Muscle of arm (tissue), 12 donors: ENCODE data around the gene REL. TPM values are rescaled to one million over a fixed set of nuclear protein-coding genes. Genes with fewer than 3 reads are reported as not detected.
"Not testable (repeated sequence)": the region's sequence is repeated elsewhere in the genome, so short reads cannot be mapped to it uniquely, and the experiment has no call there.

ENCODE experiments used
- DNase-seq: peaks from one replicate; pipeline ENCODE4 v3.0.0-alpha.2; 2013
- polyA plus RNA-seq, 12 donors: library from polyadenylated mRNA; unstranded; fragments of 120-200 nt; gene quantifications; one replicate each; pipeline ENCODE4 v1.2.1, GENCODE V29; 2013; ENCODE audit not compliant: insufficient read length in 12 of 12

REL gene
- polyA plus RNA-seq, 12 donors, result 4.2 to 9.1 (median 5.8) TPM; not detected in 1

GRCh38 chr2:60867007-60867406, 14.4 kb upstream of the REL start:
- no peak for DNase-seq

GRCh38 chr2:60867848-60868247, 13.5 kb upstream of the REL start:
- DNase-seq, result no peak

DNA sequence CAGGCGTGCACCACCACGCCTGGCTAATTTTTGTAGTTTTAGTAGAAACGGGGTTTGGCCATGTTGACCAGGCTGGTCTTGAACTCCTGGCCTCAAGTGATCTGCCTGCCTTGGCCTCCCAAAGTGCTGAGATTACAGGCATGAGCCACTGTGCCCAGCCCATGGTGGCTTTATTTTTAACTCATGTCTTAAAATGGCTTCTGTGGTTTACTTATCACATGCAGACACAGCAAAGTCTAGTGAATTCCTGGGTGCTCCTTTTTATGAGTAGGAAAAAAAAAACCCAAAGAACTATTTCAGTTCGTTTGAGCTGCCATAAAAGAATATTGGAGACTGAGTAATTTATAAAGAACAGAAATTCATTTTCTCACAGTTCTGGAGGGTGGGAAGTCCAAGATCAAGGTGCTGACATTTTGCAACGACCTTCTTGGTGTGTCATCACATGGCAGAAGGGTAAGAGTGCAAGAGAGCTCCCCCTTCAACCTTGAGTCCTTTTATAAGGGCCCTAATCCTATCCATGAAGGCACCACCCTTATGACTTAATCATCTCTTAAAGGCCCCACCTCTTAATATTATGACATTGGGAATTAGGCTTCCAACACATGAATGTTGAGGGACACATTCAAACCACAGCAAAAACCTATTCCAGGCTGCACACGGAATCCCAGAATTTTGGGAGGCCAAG, 12.6 kb upstream of the REL start:
- DNase-seq, result no peak

- DNase-seq, result no peak
These were observed 8.9 kb upstream of the REL start for GRCh38 chr2:60872510-60872928.

GRCh38 chr2:60873381-60873780, 8.0 kb upstream of the REL start:
- no peak for DNase-seq

DNA sequence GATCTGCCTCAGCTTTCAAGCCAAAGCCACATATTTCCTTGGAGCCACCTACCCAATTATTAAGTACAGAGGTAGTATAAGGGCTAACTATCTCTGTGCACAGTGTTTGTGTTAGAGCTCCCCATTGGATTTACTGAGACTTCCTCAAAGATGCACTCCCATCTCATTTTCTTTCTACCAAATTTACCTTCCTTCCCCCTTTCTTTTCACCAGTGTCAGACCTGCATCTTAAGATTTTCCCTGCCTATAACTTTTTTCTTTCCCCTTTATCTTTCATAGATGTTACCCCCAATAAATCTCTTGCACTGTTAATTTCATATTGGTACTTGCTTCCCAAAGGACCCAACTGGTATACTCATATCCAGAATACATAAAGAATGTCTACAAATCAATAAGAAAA, 5.9 kb upstream of the REL start:
- DNase-seq, result no peak

DNA sequence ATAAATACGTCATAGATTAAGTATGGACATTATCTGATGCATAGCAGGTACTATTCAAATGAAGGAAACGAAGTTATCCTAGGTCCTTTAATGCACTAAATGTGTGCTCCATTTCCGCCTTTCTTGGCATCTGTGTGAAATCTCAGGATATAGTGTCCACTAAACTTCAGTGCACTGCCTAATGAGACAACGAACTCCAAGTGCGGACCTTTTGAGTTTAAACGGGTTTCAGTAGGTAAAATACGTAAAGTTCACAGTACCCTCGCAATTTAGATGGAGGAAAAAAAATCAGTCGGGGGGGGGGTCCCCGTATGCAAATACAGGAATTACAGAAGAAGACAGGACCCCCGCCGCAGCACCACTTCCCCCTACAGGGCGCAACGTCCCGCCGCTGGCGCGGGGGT, 729 bp upstream of the REL start:
- DNase-seq, result no peak

DNA sequence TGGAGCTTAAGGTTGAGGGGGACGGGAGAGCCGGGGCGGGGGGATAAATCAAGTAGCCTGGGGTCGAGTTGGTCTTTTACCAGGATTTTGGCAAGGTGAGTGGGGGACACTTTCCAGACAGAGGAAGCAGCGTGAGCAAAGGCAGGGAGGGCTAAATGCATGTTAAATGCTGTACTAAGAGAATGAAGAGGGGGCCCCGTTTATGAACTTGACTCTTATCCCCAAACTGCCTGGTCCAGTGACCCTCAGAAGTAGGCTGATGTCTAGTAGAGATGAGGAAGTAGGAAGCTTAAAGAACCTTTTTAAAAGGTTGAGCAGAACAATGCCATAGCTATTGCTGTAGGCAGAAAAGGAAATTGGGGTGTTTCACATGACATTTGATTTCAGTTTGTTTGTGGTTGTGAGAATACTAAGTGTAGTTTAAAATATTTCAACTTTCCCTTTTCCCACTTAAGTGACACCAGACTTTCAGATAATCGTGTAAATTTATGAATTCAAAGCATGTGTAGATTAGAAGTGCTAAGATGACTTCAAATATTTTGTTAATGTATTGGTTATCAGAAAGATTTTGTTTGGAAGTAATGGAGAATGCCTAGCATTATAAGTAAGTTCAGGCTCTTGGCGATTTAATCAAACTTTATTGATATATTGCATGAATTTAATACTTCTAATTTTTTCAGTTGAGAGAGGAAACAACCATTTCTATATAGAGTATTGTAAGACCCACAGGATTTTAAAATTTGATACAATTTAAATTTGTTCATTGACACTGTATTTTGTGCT, 1.8 kb downstream of the REL start:
- peak; percentile 24 for DNase-seq

- no peak for DNase-seq
These were observed 2.5 kb downstream of the REL start for GRCh38 chr2:60883896-60884295.

GRCh38 chr2:60884800-60885199, 3.4 kb downstream of the REL start:
- DNase-seq, result no peak

- no peak for DNase-seq
These were observed 4.3 kb downstream of the REL start for GRCh38 chr2:60885683-60886082.

GRCh38 chr2:60886991-60887390, 5.6 kb downstream of the REL start:
- DNase-seq, result no peak

DNA sequence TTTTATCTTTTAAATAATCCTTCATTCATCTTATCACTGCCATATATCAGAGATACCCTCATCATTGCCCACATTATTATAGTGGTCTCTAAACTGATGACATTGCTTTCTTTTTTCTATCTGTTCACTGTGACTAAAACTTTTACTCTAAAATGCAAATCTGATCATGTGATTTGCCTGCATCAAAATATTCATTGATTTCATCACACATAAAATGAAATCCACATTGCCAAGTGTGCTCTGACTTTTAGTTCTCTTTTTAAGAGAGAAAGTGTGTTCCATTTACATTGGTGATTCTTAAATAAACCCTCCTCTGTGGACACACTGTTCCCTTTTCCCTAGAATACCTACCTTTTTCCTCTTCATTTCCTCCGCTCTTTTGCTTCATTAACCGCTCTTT, 7.5 kb downstream of the REL start:
- DNase-seq, result no peak

- not testable (repeated sequence) for DNase-seq
These were observed 8.4 kb downstream of the REL start for GRCh38 chr2:60889581-60890392.

DNA sequence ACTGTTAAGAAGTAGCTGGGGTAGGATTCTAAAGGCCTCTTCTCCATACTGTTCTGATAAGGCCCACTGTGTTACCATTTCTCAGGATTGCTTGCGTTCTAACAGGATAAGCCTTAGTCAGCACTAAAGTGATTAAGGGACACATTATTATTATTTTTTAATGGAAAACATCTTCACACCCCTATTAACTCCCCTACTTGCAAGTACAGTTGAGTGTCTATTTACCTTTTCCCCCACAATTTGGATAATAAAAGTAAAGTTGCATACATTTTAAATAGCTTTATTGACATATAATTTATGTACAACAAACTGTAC, 9.0 kb downstream of the REL start:
- no peak for DNase-seq

- DNase-seq, result no peak
These were observed 9.8 kb downstream of the REL start for GRCh38 chr2:60891180-60891579.

DNA sequence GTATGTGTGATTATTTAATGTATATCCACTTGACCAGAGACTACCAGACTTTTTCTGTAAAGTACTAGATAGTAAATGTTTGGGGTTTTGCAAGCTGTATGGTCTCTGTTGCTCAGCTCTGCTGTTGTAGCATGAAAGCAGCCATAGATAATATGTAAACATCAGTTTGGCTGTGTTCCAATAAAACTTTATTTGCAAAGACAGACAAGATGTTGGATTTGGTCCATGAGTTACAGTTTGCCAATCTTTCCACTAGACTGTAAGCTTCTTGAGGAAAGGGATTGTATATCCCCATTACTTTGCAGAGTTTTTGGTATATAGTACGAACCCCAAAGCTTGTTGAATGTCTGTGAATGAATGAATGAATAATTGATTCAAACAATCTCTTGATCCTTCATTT, 17.2 kb downstream of the REL start:
- no peak for DNase-seq

DNA sequence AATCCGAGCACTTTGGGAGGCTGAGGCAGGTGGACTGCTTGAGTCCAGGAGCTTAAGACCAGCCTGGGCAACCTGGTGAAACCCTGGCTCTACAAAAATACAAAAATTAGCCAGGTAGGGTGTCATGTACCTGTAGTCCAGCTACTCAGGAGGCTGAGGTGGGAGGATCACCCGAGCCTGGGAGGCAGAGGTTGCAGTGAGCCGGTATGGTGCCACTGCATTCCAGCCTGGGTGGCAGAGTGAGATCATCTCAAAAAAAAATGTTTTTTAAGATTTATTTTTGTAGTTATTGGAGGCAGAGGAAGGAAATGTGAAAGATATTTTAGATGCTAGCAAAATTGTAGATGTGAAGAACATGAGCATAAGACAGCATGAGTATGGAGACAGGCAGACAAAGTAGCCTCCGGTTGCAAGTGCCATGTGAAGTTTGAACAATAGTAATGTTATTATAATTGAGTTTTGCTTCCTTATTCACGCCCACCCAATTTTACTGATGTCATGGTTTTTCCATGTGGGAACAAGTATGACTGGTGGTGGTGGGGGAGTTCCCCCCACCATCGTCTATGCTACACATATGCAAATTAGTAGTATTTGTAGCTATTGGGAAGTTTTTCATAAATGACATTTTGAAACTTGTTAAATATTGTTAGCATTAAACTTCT, 18.0 kb downstream of the REL start:
- DNase-seq, result no peak

DNA sequence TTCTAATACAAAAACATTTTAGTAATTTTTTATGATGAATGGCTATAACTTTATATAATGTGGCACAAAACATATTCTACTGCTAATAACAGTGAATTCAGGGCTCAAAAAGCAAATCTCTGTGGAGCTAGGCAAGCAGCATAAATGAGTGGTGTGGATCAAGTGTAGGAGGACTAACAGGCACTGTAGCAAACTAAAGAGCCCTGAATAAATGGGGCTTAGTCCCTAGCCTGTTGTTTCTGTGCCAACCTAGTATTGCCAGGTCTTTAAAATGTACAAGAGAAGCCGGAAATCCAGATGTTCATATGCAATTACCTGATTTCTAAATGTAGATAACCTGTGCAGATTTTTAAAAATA, 18.5 kb downstream of the REL start:
- no peak for DNase-seq

DNA sequence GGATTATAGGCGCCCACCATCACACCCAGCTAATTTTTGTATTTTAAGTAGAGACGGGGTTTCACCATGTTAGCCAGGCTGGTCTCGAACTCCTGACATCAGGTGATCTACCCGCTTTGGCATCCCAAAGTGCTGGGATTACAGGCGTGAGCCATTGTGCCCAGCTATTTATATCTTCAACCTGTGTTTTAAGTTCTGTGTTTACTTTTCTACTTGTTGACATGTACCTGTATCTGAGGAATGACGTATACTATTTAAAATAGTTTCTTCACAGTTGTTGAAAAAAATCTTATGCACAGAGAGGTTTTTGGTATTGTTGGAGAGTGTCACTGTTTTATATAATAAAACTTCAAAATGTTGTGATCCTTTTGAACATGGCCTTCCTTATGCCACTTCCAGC, 19.9 kb downstream of the REL start:
- DNase-seq, result not testable (repeated sequence)

- not testable (repeated sequence) for DNase-seq
These were observed 24.5 kb downstream of the REL start for GRCh38 chr2:60905867-60906266.

DNA sequence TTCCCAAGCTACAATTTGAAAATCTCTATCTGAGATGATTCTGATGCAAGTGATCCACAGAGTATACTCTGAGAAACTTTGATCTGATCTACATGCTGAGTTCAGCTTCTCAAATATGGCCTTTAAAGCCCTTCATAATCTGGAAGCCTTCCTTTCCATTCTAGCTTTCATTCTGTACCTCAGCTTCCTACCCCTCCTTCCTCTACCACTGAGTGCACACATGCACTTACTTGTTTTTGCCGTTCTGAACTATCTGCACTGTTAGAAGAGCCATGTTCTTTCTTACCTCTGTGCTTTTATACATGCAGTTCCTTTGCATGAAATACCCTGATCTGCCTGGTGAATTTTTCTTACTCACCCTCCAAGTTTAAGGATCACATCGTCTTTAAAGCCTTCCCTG, 25.0 kb downstream of the REL start:
- no peak for DNase-seq
